Activated CD4-positive, alpha-beta T cell treated with anti-CD3 and anti-CD28 coated beads for 36 hours (primary cell): ENCODE data around the gene RPRD1B. TPM values are rescaled to one million over a fixed set of nuclear protein-coding genes. Genes with fewer than 3 reads are reported as not detected.
"Not testable (repeated sequence)": the region's sequence is repeated elsewhere in the genome, so short reads cannot be mapped to it uniquely, and the experiment has no call there.

ENCODE experiments used
- ATAC-seq: fragments of 200-7000 bp; cut with Tn5 transposase; one replicate; pipeline ENCODE4 v1.10.0; 2021; ENCODE audit warnings: mild to moderate bottlenecking, moderate library complexity
- CTCF ChIA-PET: fragments of 350-600 bp; sonication (Branson Sonifier 250); formaldehyde crosslinking; loops from one replicate; lab custom pipeline; 2021; ENCODE audit warnings: antibody characterized with exemption; lab: Charles Lee
- POLR2A ChIA-PET: fragments of 350-600 bp; sonication (Branson Sonifier 250); formaldehyde crosslinking; loops from one replicate; lab custom pipeline; 2021; ENCODE audit warnings: antibody characterized with exemption, inconsistent platforms; lab: Charles Lee
- DNase-seq: peaks from one replicate; pipeline ENCODE4 v3.0.0-alpha.2; 2020
- H3K27ac Mint-ChIP-seq: one replicate; pipeline ENCODE4 v1.8.0; 2021; ENCODE audit warnings: mixed read lengths
- H3K27me3 Mint-ChIP-seq: one replicate; pipeline ENCODE4 v1.8.0; 2021; ENCODE audit warnings: mixed read lengths
- H3K36me3 Mint-ChIP-seq: one replicate; pipeline ENCODE4 v1.8.0; 2021; ENCODE audit warnings: low read depth, mixed read lengths
- H3K4me1 Mint-ChIP-seq: one replicate; pipeline ENCODE4 v1.8.0; 2021; ENCODE audit warnings: mixed read lengths
- H3K4me3 Mint-ChIP-seq: one replicate; pipeline ENCODE4 v1.8.0; 2021; ENCODE audit warnings: mild to moderate bottlenecking, moderate library complexity, mixed read lengths
- H3K9me3 Mint-ChIP-seq: one replicate; pipeline ENCODE4 v1.8.0; 2021; ENCODE audit warnings: low read depth, mixed read lengths
- intact Hi-C, 2 experiments: fragments of 100-400 bp; cut with DNase I in 1 of 2; cut with micrococcal nuclease in 1 of 2; formaldehyde crosslinking; loops; one replicate each; pipeline versions ENCODE4 v1.14.2 to v1.15.1; 2022 to 2024; cut with DNase I, micrococcal nuclease
- total RNA-seq, 2 experiments: library from RNA; stranded (reverse); gene quantifications; one replicate each; pipeline ENCODE4 v1.2.3, GENCODE V29; 2021

The RPRD1B gene
- total RNA-seq, 2 experiments from 2014 or later = 29.9 to 36.4 TPM

DNA sequence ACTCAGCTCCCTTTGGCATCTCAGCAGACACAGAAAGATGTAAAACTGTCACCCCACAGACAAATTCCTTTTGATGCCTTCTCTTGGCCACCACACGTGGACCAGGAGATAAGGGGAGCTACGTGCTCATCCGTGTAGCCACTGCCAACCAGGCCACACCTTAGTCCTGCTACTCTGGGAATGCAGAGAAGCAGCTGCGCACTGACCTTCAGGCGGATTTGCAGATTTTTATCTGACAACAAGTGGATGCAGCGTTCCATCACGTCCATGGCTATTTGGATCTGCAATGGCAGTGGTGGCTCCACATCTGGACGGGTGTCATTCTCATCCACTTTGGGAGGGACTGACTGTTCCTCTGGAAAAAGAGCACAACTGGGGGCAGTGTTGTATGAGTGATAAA lies 31.1 kb upstream of the RPRD1B start:
- H3K4me3 Mint-ChIP-seq = no peak overlapping the region
- DNase-seq = no peak
- peaks cover 52% of the 10 kb centered on the region for H3K4me1 Mint-ChIP-seq
- H3K27me3 Mint-ChIP-seq = no peaks in the 10 kb centered on the region
- peaks cover 50% of the 10 kb centered on the region for H3K36me3 Mint-ChIP-seq
- intact Hi-C loops = no loop called here
- no peak overlapping the region for H3K27ac Mint-ChIP-seq
- ATAC-seq = no peak
- ChIA-PET CTCF (interaction anchor here (1.4 kb wide), 1 partner anchor 11 kb away, joined by 3 read pairs; no protein-coding TSS in a partner anchor), POLR2A (no interaction called here)
- no peaks in the 10 kb centered on the region for H3K9me3 Mint-ChIP-seq

DNA sequence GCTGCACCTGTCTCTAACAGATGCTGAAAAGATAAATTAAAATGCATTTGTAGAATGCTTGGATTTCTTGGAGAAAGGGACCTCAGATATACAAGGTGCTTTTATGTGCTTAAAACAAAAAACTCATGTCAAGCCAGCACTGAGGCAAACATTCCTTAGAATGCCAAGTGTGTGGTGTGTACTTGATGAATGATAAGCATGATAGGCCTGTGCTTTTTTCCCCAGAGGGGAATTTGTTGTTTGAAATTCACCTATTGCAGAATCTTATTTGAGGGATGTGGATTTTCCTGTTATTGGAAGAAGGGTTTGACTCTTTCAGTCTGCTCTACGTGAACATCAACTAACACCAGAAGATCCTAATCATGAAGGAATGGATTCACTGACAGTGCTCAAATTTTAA lies 29.1 kb upstream of the RPRD1B start:
- ChIA-PET POLR2A (no interaction called here), CTCF (no interaction called here)
- no peak for ATAC-seq
- Mint-ChIP-seq H3K27ac (no peak overlapping the region), H3K4me1 (peaks cover 55% of the 10 kb centered on the region), H3K9me3 (no peaks in the 10 kb centered on the region), H3K36me3 (peaks cover 57% of the 10 kb centered on the region), H3K4me3 (no peak overlapping the region), H3K27me3 (no peaks in the 10 kb centered on the region)
- no peak for DNase-seq
- intact Hi-C loops = no loop called here

DNA sequence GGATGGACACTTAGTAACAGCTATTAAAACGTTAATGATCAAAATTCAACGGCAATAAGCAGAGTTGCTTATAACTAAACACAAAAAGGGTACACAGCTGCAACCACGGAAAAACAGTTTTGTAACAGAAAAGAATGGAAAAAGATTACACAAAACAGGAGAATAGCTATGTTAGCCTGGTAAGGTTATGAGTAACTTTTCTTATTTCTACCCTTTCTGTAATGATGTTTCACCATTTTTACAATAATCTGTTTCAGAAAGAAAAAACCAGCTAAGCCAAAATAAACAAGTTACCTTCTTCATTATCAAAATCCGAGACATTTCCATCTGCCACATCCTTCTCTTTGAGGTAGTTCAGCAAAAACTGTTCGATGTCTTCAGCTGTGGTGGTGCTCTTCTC lies 27.6 kb upstream of the RPRD1B start:
- peaks cover 52% of the 10 kb centered on the region for H3K36me3 Mint-ChIP-seq
- H3K27me3 Mint-ChIP-seq = no peaks in the 10 kb centered on the region
- no peak overlapping the region for H3K4me3 Mint-ChIP-seq
- intact Hi-C loops = no loop called here
- POLR2A ChIA-PET = interaction anchor here (0.7 to 1.2 kb wide), 2 partner anchors 28 to 38 kb away, joined by 3 to 4 read pairs; partner anchors contain the start of gene RPRD1B
- no peak for DNase-seq
- H3K4me1 Mint-ChIP-seq = peaks cover 43% of the 10 kb centered on the region
- H3K27ac Mint-ChIP-seq = peak overlapping the region; percentile 66
- ATAC-seq = peak; percentile 11
- H3K9me3 Mint-ChIP-seq = no peaks in the 10 kb centered on the region
- CTCF ChIA-PET = interaction anchor here (1.0 to 1.8 kb wide), 4 partner anchors 11 to 216 kb away, joined by 3 to 8 read pairs (median 4); no protein-coding TSS in a partner anchor

DNA sequence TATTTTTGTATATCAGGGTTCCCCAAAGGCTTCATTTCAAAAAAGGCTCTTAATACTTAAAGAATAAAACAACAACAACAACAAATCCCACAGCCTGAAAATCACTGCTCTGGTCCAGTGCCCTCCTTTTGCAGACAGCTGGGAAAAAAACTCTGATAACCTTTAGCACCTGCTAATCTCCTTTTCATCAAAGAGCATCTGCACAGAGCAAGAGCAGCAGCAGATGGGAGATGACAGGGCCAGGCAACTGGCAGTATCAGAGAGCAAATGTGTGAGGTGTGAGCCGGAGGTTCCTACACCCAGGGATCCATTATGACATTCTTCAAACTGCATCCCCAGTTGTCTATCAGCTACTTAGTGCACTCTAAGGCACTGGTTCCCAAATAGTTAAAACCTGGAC lies 26.0 kb upstream of the RPRD1B start:
- ChIA-PET CTCF (no interaction called here), POLR2A (no interaction called here)
- Mint-ChIP-seq H3K36me3 (peaks cover 50% of the 10 kb centered on the region), H3K27me3 (no peaks in the 10 kb centered on the region), H3K4me1 (peaks cover 27% of the 10 kb centered on the region), H3K9me3 (no peaks in the 10 kb centered on the region), H3K27ac (no peak overlapping the region), H3K4me3 (no peak overlapping the region)
- intact Hi-C loops = no loop called here
- ATAC-seq (no peak), DNase-seq (no peak)

DNA sequence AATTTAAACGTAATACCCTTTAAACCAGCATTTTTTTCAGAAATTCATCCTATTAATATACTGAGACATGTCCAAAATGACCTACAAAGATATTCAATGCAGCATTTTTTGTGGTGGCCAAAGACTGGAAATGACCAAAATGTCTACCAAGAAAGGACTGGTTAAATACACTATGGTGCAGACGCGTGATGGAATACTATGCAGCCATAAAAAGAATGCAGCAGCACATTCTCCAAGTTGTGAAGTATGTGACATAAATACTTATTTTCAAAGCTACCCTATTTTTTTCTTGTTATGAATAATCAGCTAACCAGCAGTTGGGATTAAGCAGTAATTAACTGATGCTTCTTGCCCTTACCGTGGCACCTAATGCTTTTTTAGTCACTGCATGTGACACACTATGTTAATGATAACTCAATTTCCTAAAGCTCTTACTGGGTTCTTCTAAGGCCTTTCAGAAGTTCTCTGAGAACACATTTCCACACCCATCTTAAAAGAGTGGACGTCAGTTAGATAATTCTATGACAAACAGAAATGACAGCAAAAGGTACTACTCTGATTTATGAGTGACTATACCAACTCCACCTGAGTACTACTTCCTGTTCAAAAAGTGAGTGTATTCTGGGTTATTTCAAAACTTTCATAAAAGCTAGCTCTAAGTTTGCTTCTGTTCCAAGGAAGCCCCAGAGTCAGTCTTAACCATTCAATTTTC lies 25.2 kb upstream of the RPRD1B start:
- H3K27ac Mint-ChIP-seq = peak overlapping the region; percentile 62

DNA sequence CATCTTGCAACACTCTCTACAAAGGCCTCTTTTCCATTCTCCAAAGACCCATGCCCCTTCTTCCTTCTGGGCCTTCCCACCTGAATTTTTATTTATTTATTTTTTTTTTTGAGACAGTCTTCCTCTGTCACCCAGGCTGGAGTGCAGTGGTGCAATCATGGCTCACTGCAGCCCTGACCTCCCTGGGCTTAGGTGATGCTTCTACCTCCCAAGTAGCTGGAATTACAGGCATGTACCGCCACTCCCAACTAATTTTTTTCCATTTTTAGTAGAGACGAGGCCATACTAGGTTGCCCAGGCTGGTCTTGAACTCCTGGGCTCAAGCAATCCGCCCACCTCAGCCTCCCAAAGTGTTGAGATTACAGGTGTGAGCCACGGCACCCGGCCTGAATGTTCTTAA lies 24.1 kb upstream of the RPRD1B start:
- Mint-ChIP-seq H3K36me3 (peaks cover 62% of the 10 kb centered on the region), H3K4me1 (peaks cover 26% of the 10 kb centered on the region)
- CTCF ChIA-PET = interaction anchor here (1.1 kb wide), 1 partner anchor 17 kb away, joined by 4 read pairs; no protein-coding TSS in a partner anchor
- H3K9me3 Mint-ChIP-seq, intact Hi-C loops, DNase-seq, ATAC-seq, H3K27ac Mint-ChIP-seq, H3K4me3 Mint-ChIP-seq, H3K27me3 Mint-ChIP-seq: not testable (repeated sequence)
- POLR2A ChIA-PET = interaction anchor here (0.6 kb wide), 2 partner anchors 15 to 246 kb away, joined by 7 to 9 read pairs; no protein-coding TSS in a partner anchor

More for the DNA sequence above, 25.2 kb upstream of the RPRD1B start:
- ChIA-PET POLR2A (interaction anchor here (0.8 kb wide), 1 partner anchor 25 kb away, joined by 3 read pairs; the partner anchor contains the start of genes RPRD1B and TTI1), CTCF (interaction anchor here (0.6 kb wide), 2 partner anchors 197 to 825 kb away, joined by 3 read pairs; no protein-coding TSS in a partner anchor)
- no peak for DNase-seq
- intact Hi-C loops = no loop called here
- Mint-ChIP-seq H3K9me3 (no peaks in the 10 kb centered on the region), H3K4me3 (no peak overlapping the region), H3K27me3 (no peaks in the 10 kb centered on the region), H3K36me3 (peaks cover 58% of the 10 kb centered on the region), H3K4me1 (peaks cover 26% of the 10 kb centered on the region)
- ATAC-seq = no peak

DNA sequence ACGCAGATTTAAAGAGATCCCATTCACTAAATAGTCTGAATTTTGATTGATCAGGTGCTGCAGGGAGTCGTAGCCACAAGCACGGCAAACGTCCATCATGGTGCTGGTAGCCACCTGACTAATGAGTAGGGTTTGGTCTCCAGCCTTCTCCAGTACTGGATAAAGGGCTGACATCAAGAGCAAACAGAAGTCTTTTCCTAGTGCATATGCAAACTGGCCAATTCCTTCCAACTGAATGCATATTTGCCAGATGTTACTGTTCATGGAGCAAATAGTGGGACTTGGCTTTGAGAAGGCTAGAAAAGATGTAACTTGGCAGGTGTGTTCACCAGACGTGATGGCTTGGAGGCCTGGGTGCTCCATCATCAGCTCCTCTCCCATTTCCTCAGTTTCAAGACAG lies 21.9 kb upstream of the RPRD1B start:
- Mint-ChIP-seq H3K9me3 (no peaks in the 10 kb centered on the region), H3K36me3 (peaks cover 64% of the 10 kb centered on the region), H3K4me1 (peaks cover 10% of the 10 kb centered on the region), H3K4me3 (no peak overlapping the region), H3K27me3 (no peaks in the 10 kb centered on the region), H3K27ac (no peak overlapping the region)
- no peak for DNase-seq
- no peak for ATAC-seq
- intact Hi-C loops = no loop called here
- ChIA-PET CTCF (interaction anchor here (1.4 kb wide), 1 partner anchor 61 kb away, joined by 4 read pairs; no protein-coding TSS in a partner anchor), POLR2A (no interaction called here)

DNA sequence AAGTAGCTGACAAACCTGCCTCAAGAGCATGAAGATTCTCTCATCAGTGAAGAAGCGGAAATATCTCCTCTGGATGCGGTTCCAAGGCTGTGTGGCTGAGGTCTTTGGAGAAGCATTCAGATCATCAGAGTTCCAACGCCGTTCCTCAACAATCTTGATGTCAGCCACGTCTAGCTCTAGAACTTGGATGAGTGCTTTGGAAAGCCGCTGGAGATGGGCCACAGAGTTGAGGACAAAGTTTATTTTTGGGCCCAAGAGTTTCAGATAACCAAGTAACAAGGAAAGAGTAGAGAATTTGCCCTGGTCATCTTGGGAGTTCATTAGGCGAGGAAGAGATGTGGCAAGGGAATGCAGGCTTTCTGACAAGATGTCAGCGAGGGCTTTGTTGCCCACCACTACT lies 21.2 kb upstream of the RPRD1B start:
- ATAC-seq = no peak
- ChIA-PET CTCF (no interaction called here), POLR2A (no interaction called here)
- peaks cover 6% of the 10 kb centered on the region for H3K4me1 Mint-ChIP-seq
- no peak overlapping the region for H3K27ac Mint-ChIP-seq
- no peaks in the 10 kb centered on the region for H3K9me3 Mint-ChIP-seq
- no peaks in the 10 kb centered on the region for H3K27me3 Mint-ChIP-seq
- no peak overlapping the region for H3K4me3 Mint-ChIP-seq
- DNase-seq = no peak
- H3K36me3 Mint-ChIP-seq = peaks cover 69% of the 10 kb centered on the region
- intact Hi-C loops = no loop called here

DNA sequence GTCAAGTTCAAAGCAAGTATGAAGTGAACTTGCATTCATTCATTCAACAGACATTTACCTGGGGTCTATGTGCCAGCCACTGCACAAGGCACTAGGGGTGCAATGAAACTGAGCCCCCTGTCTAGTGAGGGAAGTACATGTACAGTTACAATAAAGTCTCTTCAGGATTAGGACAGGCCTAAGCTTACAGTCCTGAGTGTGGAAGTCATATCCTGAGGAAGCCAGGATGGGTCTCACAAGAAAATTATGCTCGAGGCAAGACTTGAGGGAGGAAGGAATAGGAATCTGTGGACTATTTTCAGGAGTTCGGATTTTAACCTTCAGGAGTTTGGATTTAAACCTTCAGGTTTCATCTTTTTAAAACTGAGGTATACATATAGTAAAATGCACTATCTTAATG lies 19.7 kb upstream of the RPRD1B start:
- H3K27ac Mint-ChIP-seq = no peak overlapping the region
- H3K9me3 Mint-ChIP-seq = peaks cover 4% of the 10 kb centered on the region
- peaks cover 74% of the 10 kb centered on the region for H3K36me3 Mint-ChIP-seq
- no peaks in the 10 kb centered on the region for H3K27me3 Mint-ChIP-seq
- ChIA-PET CTCF (interaction anchor here (0.9 kb wide), 1 partner anchor 59 kb away, joined by 3 read pairs; no protein-coding TSS in a partner anchor), POLR2A (interaction anchor here (0.8 kb wide), 1 partner anchor 30 kb away, joined by 6 read pairs; no protein-coding TSS in a partner anchor)
- H3K4me1 Mint-ChIP-seq = peaks cover under 1% of the 10 kb centered on the region
- ATAC-seq (no peak), DNase-seq (no peak)
- intact Hi-C loops = no loop called here
- H3K4me3 Mint-ChIP-seq = no peak overlapping the region

DNA sequence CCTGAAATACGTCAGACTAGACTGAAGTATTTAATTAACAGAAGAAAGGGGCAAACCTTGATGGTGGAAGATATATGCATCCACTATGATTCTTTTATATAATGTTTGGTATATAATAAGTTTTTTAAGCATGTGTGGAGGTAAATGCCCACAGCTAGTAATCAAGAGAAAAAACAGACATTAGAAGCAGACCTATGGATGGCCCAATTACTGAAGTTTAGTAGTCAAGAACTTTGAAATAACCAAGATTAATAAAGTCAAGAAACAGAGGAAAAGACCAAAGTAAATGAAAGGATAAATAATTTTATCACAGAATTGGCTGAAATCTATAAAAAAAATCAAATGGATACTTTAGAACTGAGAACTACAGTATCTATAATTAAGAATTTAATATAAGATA lies 15.6 kb upstream of the RPRD1B start:
- Mint-ChIP-seq H3K27ac (no peak overlapping the region), H3K36me3 (peaks cover 64% of the 10 kb centered on the region), H3K4me3 (no peak overlapping the region), H3K4me1 (peaks cover 11% of the 10 kb centered on the region), H3K9me3 (peaks cover 6% of the 10 kb centered on the region), H3K27me3 (no peaks in the 10 kb centered on the region)
- ChIA-PET CTCF (no interaction called here), POLR2A (no interaction called here)
- intact Hi-C loops = no loop called here
- DNase-seq (no peak), ATAC-seq (no peak)

DNA sequence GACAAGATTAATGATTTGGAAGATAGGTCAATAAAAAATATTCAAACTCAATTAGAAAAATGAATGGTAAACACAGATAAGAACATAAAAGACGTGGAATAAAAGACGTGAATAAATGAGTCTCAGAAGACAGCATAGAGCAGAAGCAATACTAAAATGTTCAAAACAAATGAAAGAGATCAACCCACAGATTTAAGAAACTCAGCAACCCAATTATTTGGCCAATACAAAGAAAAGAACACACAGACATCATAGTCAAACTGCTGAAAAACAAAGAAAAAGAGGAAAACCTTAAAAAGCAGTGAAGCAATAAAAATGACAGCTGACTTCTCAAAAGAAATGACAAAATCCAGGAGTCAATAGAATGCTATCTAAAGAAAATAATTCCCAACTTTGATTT lies 15.2 kb upstream of the RPRD1B start:
- DNase-seq (no peak), ATAC-seq (no peak)
- ChIA-PET CTCF (no interaction called here), POLR2A (no interaction called here)
- Mint-ChIP-seq H3K36me3 (peaks cover 60% of the 10 kb centered on the region), H3K4me3 (no peak overlapping the region), H3K9me3 (peaks cover 6% of the 10 kb centered on the region), H3K4me1 (peaks cover 11% of the 10 kb centered on the region), H3K27me3 (no peaks in the 10 kb centered on the region), H3K27ac (no peak overlapping the region)
- intact Hi-C loops = no loop called here
